ENCODE measurements around the gene FBXL17.

DNA sequence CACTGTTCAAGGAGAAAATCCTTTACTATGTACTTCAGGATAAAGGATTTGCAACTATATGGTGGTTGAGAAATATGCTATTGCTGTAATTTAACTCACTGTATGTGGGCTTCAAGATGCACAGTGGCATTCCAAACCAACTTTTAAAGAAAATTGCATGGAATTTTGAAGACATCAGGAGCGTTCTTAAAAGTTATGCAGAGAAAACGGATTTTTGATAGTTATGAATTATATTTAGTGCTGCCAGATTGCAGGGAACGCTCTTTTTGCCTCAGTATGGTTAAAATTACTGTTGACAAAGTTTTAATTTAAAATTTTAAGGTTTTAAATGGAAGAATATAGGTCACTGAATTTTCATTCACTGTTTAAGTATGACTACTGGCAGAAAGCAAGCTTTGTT, 375.1 kb downstream of the FBXL17 start:
- TF ChIP-seq, protein P1, sequence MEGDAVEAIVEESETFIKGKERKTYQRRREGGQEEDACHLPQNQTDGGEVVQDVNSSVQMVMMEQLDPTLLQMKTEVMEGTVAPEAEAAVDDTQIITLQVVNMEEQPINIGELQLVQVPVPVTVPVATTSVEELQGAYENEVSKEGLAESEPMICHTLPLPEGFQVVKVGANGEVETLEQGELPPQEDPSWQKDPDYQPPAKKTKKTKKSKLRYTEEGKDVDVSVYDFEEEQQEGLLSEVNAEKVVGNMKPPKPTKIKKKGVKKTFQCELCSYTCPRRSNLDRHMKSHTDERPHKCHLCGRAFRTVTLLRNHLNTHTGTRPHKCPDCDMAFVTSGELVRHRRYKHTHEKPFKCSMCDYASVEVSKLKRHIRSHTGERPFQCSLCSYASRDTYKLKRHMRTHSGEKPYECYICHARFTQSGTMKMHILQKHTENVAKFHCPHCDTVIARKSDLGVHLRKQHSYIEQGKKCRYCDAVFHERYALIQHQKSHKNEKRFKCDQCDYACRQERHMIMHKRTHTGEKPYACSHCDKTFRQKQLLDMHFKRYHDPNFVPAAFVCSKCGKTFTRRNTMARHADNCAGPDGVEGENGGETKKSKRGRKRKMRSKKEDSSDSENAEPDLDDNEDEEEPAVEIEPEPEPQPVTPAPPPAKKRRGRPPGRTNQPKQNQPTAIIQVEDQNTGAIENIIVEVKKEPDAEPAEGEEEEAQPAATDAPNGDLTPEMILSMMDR (IDR thresholded peaks at IDR 0.05): no peak
- TF ChIP-seq EP300 (IDR thresholded peaks at IDR 0.05) (no peak), POLR2AphosphoS5 (IDR thresholded peaks at IDR 0.05) (no peak)

Measured in esophagus muscularis mucosa (tissue), 4 donors.